Retinal pigment epithelial cell (primary cell): Measurements from ENCODE around the gene SPG7.
"Not testable (repeated sequence)": the region's sequence is repeated elsewhere in the genome, so short reads cannot be mapped to it uniquely, and the experiment has no call there.

Experiments
- DNase-seq: peaks from one replicate; pipeline ENCODE4 v3.0.0-alpha.2; 2010; ENCODE audit warnings: low read depth
- H3K4me3 ChIP-seq: 2 replicates; pipeline ENCODE4 v1.5.1; 2011; ENCODE audit warnings: mild to moderate bottlenecking, low read length, control low read depth, moderate library complexity
- CTCF ChIP-seq: conservative IDR thresholded peaks from 2 replicates; pipeline ENCODE4 v1.5.1; 2011; ENCODE audit warnings: low read depth, low read length, control low read depth, inconsistent platforms

Gene SPG7

GRCh38 chr16:89507834-89508590 is at the start of gene SPG7:
Gene SPG7, plus strand, starts transcription at chr16:89508403. Its CDS starts 15 bp downstream, at chr16:89508418.
- no peak for TF ChIP-seq CTCF
- no peak for DNase-seq

GRCh38 chr16:89458551-89458950 is 49.7 kb upstream of the SPG7 start:
- no peak for TF ChIP-seq CTCF
- DNase-seq: no peak
- H3K4me3 ChIP-seq: no peak overlapping the region

More at GRCh38 chr16:89507834-89508590, at the start of gene SPG7:
- peak within 1 kb of the TSS; percentile 84 for H3K4me3 ChIP-seq

GRCh38 chr16:89458967-89459366 is 49.2 kb upstream of the SPG7 start:
- no peak for TF ChIP-seq CTCF
- DNase-seq: no peak
- no peak overlapping the region for H3K4me3 ChIP-seq

- TF ChIP-seq CTCF: no peak
- no peak for DNase-seq
These were observed 47.6 kb upstream of the SPG7 start for GRCh38 chr16:89460556-89460955.

GRCh38 chr16:89461890-89462289 is 46.3 kb upstream of the SPG7 start:
- DNase-seq, H3K4me3 ChIP-seq: not testable (repeated sequence)

More at GRCh38 chr16:89460556-89460955, 47.6 kb upstream of the SPG7 start:
- no peak overlapping the region for H3K4me3 ChIP-seq

- H3K4me3 ChIP-seq, DNase-seq: not testable (repeated sequence)
These were observed 45.6 kb upstream of the SPG7 start for GRCh38 chr16:89462639-89463038.

GRCh38 chr16:89463312-89463711 is 44.9 kb upstream of the SPG7 start:
- not testable (repeated sequence) for DNase-seq, H3K4me3 ChIP-seq

- peak; percentile 74 for DNase-seq
- TF ChIP-seq CTCF: no peak
- H3K4me3 ChIP-seq: peak overlapping the region; percentile 9
These were observed 41.3 kb upstream of the SPG7 start for GRCh38 chr16:89466920-89467319.

GRCh38 chr16:89467382-89467781 is 40.8 kb upstream of the SPG7 start:
- DNase-seq: no peak
- no peak overlapping the region for H3K4me3 ChIP-seq
- TF ChIP-seq CTCF: no peak
